ENCODE data around the gene BFSP1.

DNA sequence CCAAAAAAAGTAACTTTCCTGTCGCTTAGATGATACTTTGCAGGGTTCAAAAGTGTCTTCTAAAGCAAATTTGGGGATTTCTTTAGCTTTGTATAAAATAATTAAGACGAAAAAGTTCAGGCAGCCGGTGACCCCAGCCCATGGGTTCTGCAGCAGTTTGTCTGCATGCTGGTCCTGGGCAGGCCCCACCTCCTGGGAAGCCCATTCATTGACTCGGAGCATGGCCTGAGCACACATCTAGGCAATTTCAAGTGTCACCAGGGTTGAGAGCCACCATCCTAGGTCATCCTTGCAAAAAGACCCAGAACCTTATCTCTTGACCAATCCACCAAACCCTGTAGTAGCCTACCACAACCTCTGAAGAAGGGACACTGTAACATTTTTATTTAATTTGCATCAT is 20.6 kb downstream of the BFSP1 start:
- no peak for TF ChIP-seq TCF12 (IDR thresholded peaks at IDR 0.05)
- TF ChIP-seq, protein P1, sequence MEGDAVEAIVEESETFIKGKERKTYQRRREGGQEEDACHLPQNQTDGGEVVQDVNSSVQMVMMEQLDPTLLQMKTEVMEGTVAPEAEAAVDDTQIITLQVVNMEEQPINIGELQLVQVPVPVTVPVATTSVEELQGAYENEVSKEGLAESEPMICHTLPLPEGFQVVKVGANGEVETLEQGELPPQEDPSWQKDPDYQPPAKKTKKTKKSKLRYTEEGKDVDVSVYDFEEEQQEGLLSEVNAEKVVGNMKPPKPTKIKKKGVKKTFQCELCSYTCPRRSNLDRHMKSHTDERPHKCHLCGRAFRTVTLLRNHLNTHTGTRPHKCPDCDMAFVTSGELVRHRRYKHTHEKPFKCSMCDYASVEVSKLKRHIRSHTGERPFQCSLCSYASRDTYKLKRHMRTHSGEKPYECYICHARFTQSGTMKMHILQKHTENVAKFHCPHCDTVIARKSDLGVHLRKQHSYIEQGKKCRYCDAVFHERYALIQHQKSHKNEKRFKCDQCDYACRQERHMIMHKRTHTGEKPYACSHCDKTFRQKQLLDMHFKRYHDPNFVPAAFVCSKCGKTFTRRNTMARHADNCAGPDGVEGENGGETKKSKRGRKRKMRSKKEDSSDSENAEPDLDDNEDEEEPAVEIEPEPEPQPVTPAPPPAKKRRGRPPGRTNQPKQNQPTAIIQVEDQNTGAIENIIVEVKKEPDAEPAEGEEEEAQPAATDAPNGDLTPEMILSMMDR (IDR thresholded peaks at IDR 0.05) = no peak
- no peak for TF ChIP-seq EP300 (IDR thresholded peaks at IDR 0.05; ENCODE audit: borderline replicate concordance in 1 of 2, low read depth in 1 of 2, low read length in 1 of 2)
- TF ChIP-seq, protein P2, sequence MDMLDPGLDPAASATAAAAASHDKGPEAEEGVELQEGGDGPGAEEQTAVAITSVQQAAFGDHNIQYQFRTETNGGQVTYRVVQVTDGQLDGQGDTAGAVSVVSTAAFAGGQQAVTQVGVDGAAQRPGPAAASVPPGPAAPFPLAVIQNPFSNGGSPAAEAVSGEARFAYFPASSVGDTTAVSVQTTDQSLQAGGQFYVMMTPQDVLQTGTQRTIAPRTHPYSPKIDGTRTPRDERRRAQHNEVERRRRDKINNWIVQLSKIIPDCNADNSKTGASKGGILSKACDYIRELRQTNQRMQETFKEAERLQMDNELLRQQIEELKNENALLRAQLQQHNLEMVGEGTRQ (IDR thresholded peaks at IDR 0.05; ENCODE audit: borderline replicate concordance, low read depth, low read length) = no peak
- no peak for TF ChIP-seq JUND (IDR thresholded peaks at IDR 0.05)
- no peak for TF ChIP-seq RCOR1 (IDR thresholded peaks at IDR 0.05; ENCODE audit: low read length)
- TF ChIP-seq MXI1 (IDR thresholded peaks at IDR 0.05; ENCODE audit: low read depth, low read length) = no peak
- no peak for TF ChIP-seq POLR2AphosphoS5 (IDR thresholded peaks at IDR 0.05; ENCODE audit: low read depth, low read length)

Data from SK-N-SH (cell line).